Body of pancreas (tissue), 4 donors: ENCODE data around the gene BRPF1.

Experiments used
- CTCF ChIP-seq, 7 experiments: fragments of 450-650 bp in 4 of 7; fragments of 200-600 bp in 3 of 7; sonication (generic) in 3 of 7; IDR thresholded peaks; one replicate each; pipeline ENCODE4 v1.5.1; 2016 to 2019; ENCODE audit warnings: antibody characterized with exemption in 7 of 7
- POLR2A ChIP-seq, 3 donors: fragments of 450-650 bp; IDR thresholded peaks; one replicate each; pipeline ENCODE4 v1.6.1; 2016; ENCODE audit warnings: antibody characterized with exemption in 3 of 3, mild to moderate bottlenecking in 2 of 3

GRCh38 chr3:9783954-9784353 is 52.4 kb downstream of the BRPF1 start:
- TF ChIP-seq CTCF (IDR thresholded peaks at IDR 0.05) (no peak), POLR2A (IDR thresholded peaks at IDR 0.05) (no peak)
